Measurements from ENCODE around the gene EPHB2.

- no peak for TF ChIP-seq CTCF (IDR thresholded peaks at IDR 0.05)
- TF ChIP-seq POLR2A (IDR thresholded peaks at IDR 0.05), result no peak
Measured at GRCh38 chr1:22808676-22809483, 98.2 kb downstream of the EPHB2 start.

Measured in vagina (tissue), 2 donors.